ENCODE data around the gene KIF18A.

- TF ChIP-seq CTCF (IDR thresholded peaks at IDR 0.05; ENCODE audit: insufficient read depth, low read length) = no peak
- no peak for TF ChIP-seq POLR2AphosphoS5 (IDR thresholded peaks at IDR 0.05; ENCODE audit: low read depth)
- TF ChIP-seq GABPA (IDR thresholded peaks at IDR 0.05; ENCODE audit: low read depth) = no peak
Measured at GRCh38 chr11:28058333-28058732, 49.6 kb downstream of the KIF18A start.
